GM06990 (cell line): ENCODE data around the gene CERKL.

Experiments used
- DNase-seq: peaks from one replicate; pipeline ENCODE4 v3.0.0-alpha.2; 2011; ENCODE audit not compliant: insufficient read length; ENCODE audit errors: extremely low read depth
- H3K27me3 ChIP-seq: replicated peaks from 2 replicates; pipeline ENCODE4 v1.6.0; 2011; ENCODE audit warnings: low read length; ENCODE audit not compliant: control insufficient read depth, insufficient read depth
- H3K36me3 ChIP-seq: 2 replicates; pipeline ENCODE4 v1.5.1; 2011; ENCODE audit warnings: low read length; ENCODE audit not compliant: control insufficient read depth, insufficient read depth
- H3K4me3 ChIP-seq: replicated peaks from 2 replicates; pipeline ENCODE4 v1.5.1; 2011; ENCODE audit warnings: low read depth, mild to moderate bottlenecking, control low read depth, low read length
- TF ChIP-seq, protein P1 (sequence below): IDR thresholded peaks from 2 replicates; pipeline ENCODE4 v1.5.1; 2011; ENCODE audit warnings: low read length, control low read depth, mild to moderate bottlenecking, inconsistent platforms; ENCODE audit not compliant: insufficient read depth, poor library complexity, severe bottlenecking

The CERKL gene

DNA sequence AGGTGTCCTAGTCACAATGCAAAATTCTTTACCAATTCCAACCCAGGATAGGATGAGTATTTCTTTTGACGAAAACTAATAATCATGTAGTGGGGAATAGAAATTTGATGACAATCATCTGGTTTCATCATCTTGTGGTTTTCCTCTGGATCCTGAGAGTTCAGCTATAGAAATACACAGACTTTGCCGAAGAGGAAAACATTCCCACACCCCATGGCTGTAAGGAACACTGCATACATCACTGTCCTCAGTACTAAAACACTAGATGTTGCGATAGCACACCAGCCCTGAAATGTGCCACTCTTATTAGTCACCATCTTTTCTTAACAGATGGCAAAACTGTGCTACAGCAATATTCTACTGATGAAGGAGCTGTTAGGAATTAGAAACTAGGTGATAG is 29.4 kb downstream of the CERKL start:
- Histone ChIP-seq H3K36me3 (no peaks in the 10 kb centered on the region), H3K27me3 (no peaks in the 10 kb centered on the region), H3K4me3 (no peak overlapping the region)
- TF ChIP-seq, protein P1, sequence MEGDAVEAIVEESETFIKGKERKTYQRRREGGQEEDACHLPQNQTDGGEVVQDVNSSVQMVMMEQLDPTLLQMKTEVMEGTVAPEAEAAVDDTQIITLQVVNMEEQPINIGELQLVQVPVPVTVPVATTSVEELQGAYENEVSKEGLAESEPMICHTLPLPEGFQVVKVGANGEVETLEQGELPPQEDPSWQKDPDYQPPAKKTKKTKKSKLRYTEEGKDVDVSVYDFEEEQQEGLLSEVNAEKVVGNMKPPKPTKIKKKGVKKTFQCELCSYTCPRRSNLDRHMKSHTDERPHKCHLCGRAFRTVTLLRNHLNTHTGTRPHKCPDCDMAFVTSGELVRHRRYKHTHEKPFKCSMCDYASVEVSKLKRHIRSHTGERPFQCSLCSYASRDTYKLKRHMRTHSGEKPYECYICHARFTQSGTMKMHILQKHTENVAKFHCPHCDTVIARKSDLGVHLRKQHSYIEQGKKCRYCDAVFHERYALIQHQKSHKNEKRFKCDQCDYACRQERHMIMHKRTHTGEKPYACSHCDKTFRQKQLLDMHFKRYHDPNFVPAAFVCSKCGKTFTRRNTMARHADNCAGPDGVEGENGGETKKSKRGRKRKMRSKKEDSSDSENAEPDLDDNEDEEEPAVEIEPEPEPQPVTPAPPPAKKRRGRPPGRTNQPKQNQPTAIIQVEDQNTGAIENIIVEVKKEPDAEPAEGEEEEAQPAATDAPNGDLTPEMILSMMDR = no peak
- DNase-seq = no peak

DNA sequence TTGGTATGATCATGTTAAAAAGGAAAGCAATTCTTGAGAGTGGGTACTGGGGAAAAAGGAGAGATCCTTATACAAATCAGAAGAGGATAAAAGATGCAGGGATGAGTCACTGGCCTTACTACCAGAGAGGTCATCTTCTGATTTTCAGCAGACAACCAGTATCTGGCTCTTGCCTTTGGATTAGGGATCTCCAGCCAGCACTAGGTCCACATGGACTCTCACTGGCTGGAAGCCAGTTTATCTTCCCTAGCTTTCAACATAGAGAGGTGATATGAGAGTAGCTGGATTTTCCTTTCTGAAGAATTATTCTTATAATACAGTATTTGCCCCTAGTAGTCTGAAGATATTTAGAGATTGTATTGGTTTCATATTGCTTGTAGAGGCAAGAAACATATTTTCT is 30.2 kb downstream of the CERKL start:
- TF ChIP-seq, protein P1 = no peak
- H3K27me3 ChIP-seq = no peaks in the 10 kb centered on the region
- DNase-seq = no peak
- no peaks in the 10 kb centered on the region for H3K36me3 ChIP-seq
- H3K4me3 ChIP-seq = no peak overlapping the region

DNA sequence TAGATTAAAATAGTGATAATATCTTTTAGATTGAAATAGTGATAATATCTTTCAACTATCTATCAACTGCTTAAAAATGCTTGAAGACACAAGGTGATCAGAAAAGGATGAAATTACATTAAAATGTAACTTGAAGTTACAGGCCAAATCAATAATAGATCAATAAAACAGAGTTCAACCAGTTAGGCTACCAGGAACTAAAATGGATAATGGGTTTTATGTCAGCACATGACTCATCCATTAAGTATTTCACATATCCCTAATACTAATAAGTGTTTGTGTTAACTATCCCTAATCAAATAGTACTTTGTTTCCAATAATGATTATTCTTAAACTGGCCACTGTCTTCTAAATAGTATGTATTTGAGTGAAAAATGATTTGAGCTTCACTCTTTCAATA is 33.7 kb downstream of the CERKL start:
- no peak overlapping the region for H3K4me3 ChIP-seq
- TF ChIP-seq, protein P1 = no peak
- no peaks in the 10 kb centered on the region for H3K27me3 ChIP-seq
- DNase-seq = no peak
- no peaks in the 10 kb centered on the region for H3K36me3 ChIP-seq

DNA sequence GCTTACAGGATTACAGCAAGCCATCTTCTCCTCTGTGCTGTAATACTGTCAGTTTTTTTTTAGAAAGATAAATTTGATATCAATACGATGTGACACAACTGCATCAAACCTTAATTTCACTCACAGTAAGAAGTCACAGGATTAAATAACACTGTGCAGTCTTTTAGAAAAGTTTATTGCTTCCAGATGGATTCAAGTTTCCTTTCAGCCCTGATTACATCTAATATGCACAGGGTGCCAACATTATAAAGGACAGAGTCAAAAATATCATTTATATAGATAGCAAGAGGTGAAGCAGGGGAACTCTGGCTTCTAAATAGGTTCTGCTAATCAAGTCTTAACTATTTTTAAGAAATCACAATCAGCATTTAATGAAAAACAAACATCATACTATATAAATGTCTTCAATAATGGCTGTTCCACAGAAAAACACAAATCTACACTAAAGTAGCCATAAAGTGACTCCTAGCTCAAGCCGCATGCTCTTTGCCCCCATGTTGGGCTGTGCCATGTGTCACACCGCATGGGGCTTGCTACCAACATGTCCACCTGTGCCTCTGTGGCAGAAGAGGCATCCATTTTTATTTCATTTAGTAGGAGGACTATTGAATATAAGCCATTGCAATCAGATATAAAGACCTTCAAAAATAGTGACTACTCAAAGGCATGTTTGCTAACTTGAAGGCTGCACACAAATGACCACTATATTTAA is 35.0 kb downstream of the CERKL start:
- no peak overlapping the region for H3K4me3 ChIP-seq
- H3K27me3 ChIP-seq = no peaks in the 10 kb centered on the region
- no peaks in the 10 kb centered on the region for H3K36me3 ChIP-seq
- no peak for DNase-seq
- TF ChIP-seq, protein P1 = no peak

DNA sequence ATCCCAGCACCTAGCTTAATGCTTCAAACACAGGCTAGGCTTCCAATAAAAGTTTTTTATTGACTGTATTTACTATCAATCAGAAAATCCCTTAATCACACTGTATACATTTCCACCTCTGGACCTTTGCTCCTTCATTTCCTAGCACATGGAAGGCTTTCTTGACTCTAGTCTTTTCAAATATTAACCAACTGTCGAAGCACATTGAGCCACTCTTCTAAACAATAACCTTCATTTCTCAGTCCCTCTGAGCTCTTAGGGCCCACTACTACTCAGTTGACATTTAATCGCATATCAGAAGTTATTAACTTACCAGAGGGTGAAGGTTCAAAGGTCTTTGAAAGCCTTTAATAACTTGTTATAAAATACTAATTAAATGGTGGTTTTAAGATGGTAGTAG is 37.4 kb downstream of the CERKL start:
- Histone ChIP-seq H3K4me3 (no peak overlapping the region), H3K36me3 (no peaks in the 10 kb centered on the region), H3K27me3 (no peaks in the 10 kb centered on the region)
- no peak for DNase-seq
- TF ChIP-seq, protein P1 = no peak

DNA sequence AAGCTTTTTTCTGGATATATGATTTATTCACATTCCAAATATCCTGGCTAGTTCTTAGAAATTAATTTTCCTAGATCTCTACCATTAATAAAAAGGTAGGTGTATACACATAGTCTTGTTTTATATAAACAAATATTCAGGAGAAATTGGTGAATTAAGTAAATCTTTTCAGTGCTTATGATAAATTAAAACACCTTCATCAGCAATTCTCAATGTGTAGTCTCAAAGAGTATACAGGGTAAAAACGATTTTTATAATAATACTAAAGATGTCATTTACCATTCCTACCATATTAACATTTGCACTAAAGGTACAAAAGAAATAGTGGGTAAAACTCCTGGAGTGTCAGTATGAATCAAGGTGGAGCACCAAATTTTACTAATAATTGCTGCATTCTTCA is 40.2 kb downstream of the CERKL start:
- Histone ChIP-seq H3K36me3 (no peaks in the 10 kb centered on the region), H3K27me3 (no peaks in the 10 kb centered on the region), H3K4me3 (no peak overlapping the region)
- TF ChIP-seq, protein P1 = no peak
- DNase-seq = no peak
